AML-193 (cell line): Measurements from ENCODE around the gene SLC16A1.
A peak's percentile ranks its signal among the peaks of the same experiment; 100 is the strongest.
"Not testable (repeated sequence)": the region's sequence is repeated elsewhere in the genome, so short reads cannot be mapped to it uniquely, and the experiment has no call there.

Experiments
- DNase-seq, 2 experiments: peaks; one replicate each; lab custom pipeline; 2025; lab: John Stamatoyannopoulos, UW

Gene SLC16A1

GRCh38 chr1:112955773-112956543, at the start of gene SLC16A1:
SLC16A1 (minus strand) TSS chr1:112956196; CDS start chr1:112929308, 26,888 bp downstream.
- peak; percentile 82 to 84 for DNase-seq

- no peak for DNase-seq
These were observed 48.0 kb upstream of the SLC16A1 start for GRCh38 chr1:113003751-113004690.

- no peak for DNase-seq
These were observed 46.3 kb upstream of the SLC16A1 start for GRCh38 chr1:113002297-113002696.

- DNase-seq: peak; percentile 26 to 37
These were observed 42.7 kb upstream of the SLC16A1 start for GRCh38 chr1:112998592-112999235.

- no peak for DNase-seq
These were observed 41.8 kb upstream of the SLC16A1 start for GRCh38 chr1:112997781-112998180.

- no peak for DNase-seq
These were observed 39.9 kb upstream of the SLC16A1 start for GRCh38 chr1:112995890-112996289.

GRCh38 chr1:112995021-112995420, 39.0 kb upstream of the SLC16A1 start:
- DNase-seq: not testable (repeated sequence)

GRCh38 chr1:112992780-112993179, 36.8 kb upstream of the SLC16A1 start:
- no peak for DNase-seq

- no peak for DNase-seq
These were observed 35.6 kb upstream of the SLC16A1 start for GRCh38 chr1:112991402-112992120.

- no peak for DNase-seq
These were observed 34.3 kb upstream of the SLC16A1 start for GRCh38 chr1:112990271-112990670.

- no peak for DNase-seq
These were observed 32.4 kb upstream of the SLC16A1 start for GRCh38 chr1:112988367-112988766.

- DNase-seq: no peak
These were observed 29.1 kb upstream of the SLC16A1 start for GRCh38 chr1:112985123-112985522.

GRCh38 chr1:112983537-112984131, 27.6 kb upstream of the SLC16A1 start:
- DNase-seq: no peak

- DNase-seq: no peak
These were observed 27.0 kb upstream of the SLC16A1 start for GRCh38 chr1:112982853-112983536.

GRCh38 chr1:112982328-112982727, 26.3 kb upstream of the SLC16A1 start:
- no peak for DNase-seq

- DNase-seq: not testable (repeated sequence)
These were observed 25.8 kb upstream of the SLC16A1 start for GRCh38 chr1:112981834-112982233.

GRCh38 chr1:112981426-112981825, 25.4 kb upstream of the SLC16A1 start:
- DNase-seq: peak; percentile 54 to 62

- DNase-seq: no peak
These were observed 19.3 kb upstream of the SLC16A1 start for GRCh38 chr1:112975336-112975735.

- DNase-seq: no peak
These were observed 18.6 kb upstream of the SLC16A1 start for GRCh38 chr1:112974646-112975045.

- DNase-seq: no peak
These were observed 17.8 kb upstream of the SLC16A1 start for GRCh38 chr1:112973788-112974187.

- no peak for DNase-seq
These were observed 15.0 kb upstream of the SLC16A1 start for GRCh38 chr1:112971006-112971405.
